ENCODE measurements around the gene FOXD3.

DNA sequence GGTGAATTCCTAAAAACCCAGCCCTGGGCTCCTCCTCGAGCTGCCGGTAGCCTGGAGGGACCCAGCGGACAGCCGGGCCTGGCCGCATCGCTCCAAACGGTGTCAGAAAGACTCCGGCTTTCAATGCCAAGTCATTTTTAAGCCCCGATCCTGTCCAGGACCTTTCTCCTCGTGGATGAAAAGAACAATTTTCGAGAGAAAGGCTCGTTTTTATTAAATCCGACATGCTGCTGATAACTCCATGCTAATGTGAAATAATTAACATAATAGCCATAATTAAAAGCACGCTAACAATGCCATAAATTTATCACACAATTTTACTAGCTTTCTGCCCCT, 4.6 kb upstream of the FOXD3 start:
- TF ChIP-seq, protein P1, sequence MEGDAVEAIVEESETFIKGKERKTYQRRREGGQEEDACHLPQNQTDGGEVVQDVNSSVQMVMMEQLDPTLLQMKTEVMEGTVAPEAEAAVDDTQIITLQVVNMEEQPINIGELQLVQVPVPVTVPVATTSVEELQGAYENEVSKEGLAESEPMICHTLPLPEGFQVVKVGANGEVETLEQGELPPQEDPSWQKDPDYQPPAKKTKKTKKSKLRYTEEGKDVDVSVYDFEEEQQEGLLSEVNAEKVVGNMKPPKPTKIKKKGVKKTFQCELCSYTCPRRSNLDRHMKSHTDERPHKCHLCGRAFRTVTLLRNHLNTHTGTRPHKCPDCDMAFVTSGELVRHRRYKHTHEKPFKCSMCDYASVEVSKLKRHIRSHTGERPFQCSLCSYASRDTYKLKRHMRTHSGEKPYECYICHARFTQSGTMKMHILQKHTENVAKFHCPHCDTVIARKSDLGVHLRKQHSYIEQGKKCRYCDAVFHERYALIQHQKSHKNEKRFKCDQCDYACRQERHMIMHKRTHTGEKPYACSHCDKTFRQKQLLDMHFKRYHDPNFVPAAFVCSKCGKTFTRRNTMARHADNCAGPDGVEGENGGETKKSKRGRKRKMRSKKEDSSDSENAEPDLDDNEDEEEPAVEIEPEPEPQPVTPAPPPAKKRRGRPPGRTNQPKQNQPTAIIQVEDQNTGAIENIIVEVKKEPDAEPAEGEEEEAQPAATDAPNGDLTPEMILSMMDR (IDR thresholded peaks at IDR 0.05), result no peak
- no peak for TF ChIP-seq POLR2A (IDR thresholded peaks at IDR 0.05)
- no peak for TF ChIP-seq POLR2AphosphoS5 (IDR thresholded peaks at IDR 0.05)
- no peak for TF ChIP-seq EP300 (IDR thresholded peaks at IDR 0.05)

Data from stomach (tissue), 4 donors.